Panc1 (cell line): Measurements from ENCODE around the gene ANKLE1. TPM values are rescaled to one million over a fixed set of nuclear protein-coding genes. Genes with fewer than 3 reads are reported as not detected.

Experiments
- ATAC-seq: fragments of 200-7000 bp; cut with Tn5 transposase; 2 replicates; pipeline ENCODE4 v1.9.1; 2020; ENCODE audit warnings: mild to moderate bottlenecking, moderate library complexity
- BruUV-seq: library from RNA; stranded (reverse); fragments of 400-500 nt; replicated peaks from 2 replicates; lab custom pipeline; 2021; lab: Mats Ljungman, UMichigan
- CTCF ChIA-PET: fragments of 300-600 bp; sonication (Branson Sonifier 250); formaldehyde crosslinking; loops from one replicate; lab custom pipeline; 2022; ENCODE audit warnings: antibody characterized with exemption; lab: Charles Lee
- POLR2A ChIA-PET: fragments of 300-600 bp; sonication (Branson Sonifier 250); formaldehyde crosslinking; loops from one replicate; lab custom pipeline; 2022; ENCODE audit warnings: antibody characterized with exemption; lab: Charles Lee
- DNase-seq: peaks from one replicate; pipeline ENCODE4 v3.0.0-alpha.2; 2010; ENCODE audit warnings: low read depth, low spot score
- H3K27ac ChIP-seq: 2 replicates; pipeline ENCODE4 v1.5.1; 2011; ENCODE audit warnings: mild to moderate bottlenecking, low read length, inconsistent platforms
- H3K27me3 ChIP-seq: fragments of 200-500 bp; sonication (Bioruptor generic); 2 replicates; pipeline ENCODE4 v1.6.0; 2014; ENCODE audit warnings: low read length, inconsistent platforms; ENCODE audit not compliant: control insufficient read depth, insufficient read depth
- H3K36me3 ChIP-seq: fragments of 200-500 bp; sonication (Bioruptor generic); 2 replicates; pipeline ENCODE4 v1.5.1; 2014; ENCODE audit warnings: inconsistent platforms, mild to moderate bottlenecking, low read length, moderate library complexity; ENCODE audit not compliant: control insufficient read depth, insufficient read depth
- H3K4me1 ChIP-seq: 2 replicates; pipeline ENCODE4 v1.5.1; 2011; ENCODE audit warnings: inconsistent platforms, mild to moderate bottlenecking, low read length, moderate library complexity; ENCODE audit not compliant: control insufficient read depth, insufficient read depth
- H3K4me3 ChIP-seq, 2 experiments: 2 replicates each; pipeline ENCODE4 v1.5.1; 2011 to 2012; ENCODE audit warnings: low read depth in 2 of 2, low read length in 2 of 2, mild to moderate bottlenecking in 2 of 2, inconsistent platforms in 1 of 2, moderate library complexity in 1 of 2
- H3K9me3 ChIP-seq: fragments of 200-500 bp; sonication (Bioruptor generic); 2 replicates; pipeline ENCODE4 v1.5.1; 2014; ENCODE audit warnings: low read depth, mild to moderate bottlenecking, inconsistent platforms, low read length, moderate library complexity; ENCODE audit not compliant: control insufficient read depth, insufficient read depth
- CTCF ChIP-seq: fragments of 450-650 bp; IDR thresholded peaks from 2 replicates; pipeline ENCODE4 v1.5.1; 2017; ENCODE audit warnings: mild to moderate bottlenecking
- POLR2AphosphoS5 ChIP-seq: IDR thresholded peaks from 2 replicates; pipeline ENCODE4 v1.6.1; 2012; ENCODE audit warnings: mild to moderate bottlenecking, low read depth, low read length, moderate library complexity
- REST ChIP-seq, 2 experiments: IDR thresholded peaks; 2 replicates each; pipeline ENCODE4 v1.6.1; 2011 to 2012; ENCODE audit warnings: low read depth in 2 of 2, control low read depth in 1 of 2, low read length in 1 of 2, mild to moderate bottlenecking in 1 of 2, moderate library complexity in 1 of 2; ENCODE audit not compliant: insufficient read depth in 1 of 2
- SIN3A ChIP-seq: IDR thresholded peaks from 2 replicates; pipeline ENCODE4 v1.6.1; 2012; ENCODE audit warnings: low read depth, mild to moderate bottlenecking, low read length, moderate library complexity, borderline replicate concordance; ENCODE audit not compliant: insufficient read depth
- TCF7L2 ChIP-seq: IDR thresholded peaks from 2 replicates; pipeline ENCODE4 v1.6.1; 2011; ENCODE audit warnings: mild to moderate bottlenecking, low read depth, low read length, inconsistent platforms
- in situ Hi-C: cut with HindIII; loops from 2 replicates; pipeline ENCODE4 v1.10.0; 2016; ENCODE audit warnings: low sequenced_read_pairs, low pct_unique_long_range_greater_than_20kb
- intact Hi-C: fragments of 100-400 bp; cut with micrococcal nuclease; formaldehyde crosslinking; loops from one replicate; pipeline ENCODE4 v1.10.0; 2022; ENCODE audit not compliant: unreplicated experiment
- total RNA-seq: library from RNA; stranded (reverse); gene quantifications from one replicate; pipeline ENCODE4 v1.2.1, GENCODE V29; 2021; ENCODE audit not compliant: unreplicated experiment

ANKLE1 gene
- total RNA-seq, 1 experiment from 2014 or later, result 1.1 TPM

- Histone ChIP-seq H3K27me3 (no peaks in the 10 kb centered on the region), H3K27ac (peak overlapping the region; percentile 89), H3K9me3 (no peaks in the 10 kb centered on the region), H3K4me1 (peaks cover 29% of the 10 kb centered on the region), H3K36me3 (peaks cover 2% of the 10 kb centered on the region; the same call in 1 of the 2 replicates), H3K4me3 (peak overlapping the region; percentile 7 to 30; a peak in 3 of 4 replicates)
- CTCF ChIA-PET, result interaction anchor here (0.6 to 1.0 kb wide), 4 partner anchors 12 to 644 kb away, joined by 3 to 8 read pairs (median 5); no protein-coding TSS in a partner anchor
- no peak for TF ChIP-seq TCF7L2
- TF ChIP-seq POLR2AphosphoS5, result no peak
- TF ChIP-seq REST (IDR thresholded peaks at IDR 0.05; ENCODE audit: insufficient read depth in 1 of 2, low read depth in 2 of 2, low read length in 1 of 2), result 0 out of 4 replicates have a peak, but pooled peaks of 1 of the 2 experiments have one; percentile 27
- no peak for TF ChIP-seq CTCF
- no peak for TF ChIP-seq SIN3A
- intact Hi-C loops, result loop anchor here (10.0 kb wide), 1 partner anchor 1090 kb away; the partner anchor contains the start of gene LRRC25
- POLR2A ChIA-PET, result interaction anchor here (0.8 to 1.1 kb wide), 2 partner anchors 12 to 13 kb away, joined by 3 to 4 read pairs; no protein-coding TSS in a partner anchor
- DNase-seq (no peak), ATAC-seq (no peak)
- BruUV-seq, result no TSS peak
- in situ Hi-C loops, result no loop called here
Measured at GRCh38 chr19:17305216-17305516, 23.5 kb downstream of the ANKLE1 start.

DNA sequence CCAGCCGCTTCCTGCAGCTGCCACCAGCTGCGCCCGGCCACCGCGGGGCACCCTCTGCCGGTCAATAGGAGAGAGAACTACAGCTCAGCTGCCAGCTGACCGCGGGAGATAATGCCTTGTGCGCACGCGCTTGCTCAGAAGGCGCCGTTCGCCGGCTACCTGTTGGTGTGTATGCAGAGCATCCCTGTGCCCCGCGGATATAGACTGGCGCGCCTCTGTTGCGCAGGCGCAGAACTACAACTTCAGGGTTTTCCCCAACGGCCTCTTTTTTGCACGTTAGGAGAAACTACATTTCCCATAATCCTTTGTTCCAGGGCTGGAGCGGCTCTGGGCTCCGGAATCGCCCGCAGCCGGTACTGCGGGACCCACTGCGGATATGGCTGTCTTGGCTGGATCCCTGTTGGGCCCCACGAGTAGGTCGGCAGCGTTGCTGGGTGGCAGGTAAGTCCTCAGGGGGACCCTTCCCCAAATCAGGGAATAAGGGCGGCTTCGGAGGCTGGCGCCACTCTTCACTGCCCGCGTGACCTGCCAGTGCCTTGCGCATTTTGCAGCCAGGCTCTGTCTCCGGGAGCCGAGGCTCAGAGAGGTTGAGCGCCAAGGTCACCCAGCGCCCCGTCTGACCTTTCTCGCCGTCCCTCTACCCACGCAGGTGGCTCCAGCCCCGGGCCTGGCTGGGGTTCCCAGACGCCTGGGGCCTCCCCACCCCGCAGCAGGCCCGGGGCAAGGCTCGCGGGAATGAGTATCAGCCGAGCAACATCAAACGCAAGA, 24.0 kb downstream of the ANKLE1 start, which contains the start of gene MRPL34:
Gene MRPL34, plus strand, starts transcription at position 356 of the 768 bp plus-strand sequence. Its CDS starts 21 bp downstream, at position 377.
- Histone ChIP-seq H3K36me3 (peaks cover 4% of the 10 kb centered on the region; the same call in 1 of the 2 replicates), H3K27me3 (no peaks in the 10 kb centered on the region), H3K27ac (peak within 1 kb of the TSS; percentile 92), H3K4me3 (peak within 1 kb of the TSS; percentile 60 to 77), H3K9me3 (no peaks in the 10 kb centered on the region), H3K4me1 (peaks cover 34% of the 10 kb centered on the region)
- DNase-seq, result peak; percentile 96
- CTCF ChIA-PET, result interaction anchor here (0.6 to 1.0 kb wide), 4 partner anchors 12 to 644 kb away, joined by 3 to 8 read pairs (median 5); no protein-coding TSS in a partner anchor
- TF ChIP-seq POLR2AphosphoS5 (no peak; the same call in 1 of the 2 replicates), TCF7L2 (peak; percentile 68), CTCF (peak; percentile 85), SIN3A (peak; percentile 68; the same call in 1 of the 2 replicates), REST (IDR thresholded peaks at IDR 0.05; ENCODE audit: insufficient read depth in 1 of 2, low read depth in 2 of 2, low read length in 1 of 2) (0 out of 4 replicates have a peak, but pooled peaks of 1 of the 2 experiments have one; percentile 4)
- ATAC-seq, result peak; percentile 84
- intact Hi-C loops (loop anchor here (10.0 kb wide), 1 partner anchor 1089 kb away; the partner anchor contains the start of gene LRRC25), in situ Hi-C loops (no loop called here)
- BruUV-seq, result no TSS peak
- POLR2A ChIA-PET, result interaction anchor here (0.8 to 1.1 kb wide), 2 partner anchors 13 to 14 kb away, joined by 3 to 4 read pairs; no protein-coding TSS in a partner anchor
